ENCODE data around the gene MPP3. TPM values are rescaled to one million over a fixed set of nuclear protein-coding genes. Genes with fewer than 3 reads are reported as not detected.

The MPP3 gene
- total and polyA plus RNA-seq, 2 of the 4 experiments (the other 2 are of a cell fraction) = 5.7 to 11.9 TPM

Other genes starting within 250 kb of the MPP3 start
- gene MEOX1, start 171.2 kb downstream of the MPP3 start, total RNA-seq (2012; rRNA removed) = 0.72 and 0.83 TPM in 2 replicates
- gene MEOX1, start 171.2 kb downstream of the MPP3 start, polyA plus RNA-seq (2012; rRNA removed) = 0.48 and 0.52 TPM in 2 replicates
- gene SOST, start 74.4 kb downstream of the MPP3 start, total RNA-seq (2012; rRNA removed) = not detected in 2 replicates
- gene SOST, start 74.4 kb downstream of the MPP3 start, polyA plus RNA-seq (2012; rRNA removed) = not detected in 2 replicates
- gene DUSP3, start 54.2 kb downstream of the MPP3 start, total RNA-seq (2012; rRNA removed) = 40.9 and 42.5 TPM in 2 replicates
- gene DUSP3, start 54.2 kb downstream of the MPP3 start, polyA plus RNA-seq (2012; rRNA removed) = 33.3 and 33.5 TPM in 2 replicates
- gene CFAP97D1, start 52.7 kb downstream of the MPP3 start, total RNA-seq (2012; rRNA removed) = under 0.01 TPM in 1 of 2 replicates, not detected in the other
- 0.03 TPM in 1 of 2 replicates, not detected in the other for gene CFAP97D1, start 52.7 kb downstream of the MPP3 start, polyA plus RNA-seq (2012; rRNA removed)
- gene CD300LG, start 14.0 kb upstream of the MPP3 start, total RNA-seq (2012; rRNA removed) = not detected in 2 replicates
- not detected in 2 replicates for gene CD300LG, start 14.0 kb upstream of the MPP3 start, polyA plus RNA-seq (2012; rRNA removed)
- 1.9 and 3.2 TPM in 2 replicates for gene MPP2, start 74.4 kb upstream of the MPP3 start, total RNA-seq (2012; rRNA removed)
- gene MPP2, start 74.4 kb upstream of the MPP3 start, polyA plus RNA-seq (2012; rRNA removed) = 3.8 TPM in 2 replicates
- not detected in 2 replicates for gene PPY, start 109.3 kb upstream of the MPP3 start, total RNA-seq (2012; rRNA removed)
- not detected in 2 replicates for gene PPY, start 109.3 kb upstream of the MPP3 start, polyA plus RNA-seq (2012; rRNA removed)
- not detected in 2 replicates for gene PYY, start 120.8 kb upstream of the MPP3 start, total RNA-seq (2012; rRNA removed)
- gene PYY, start 120.8 kb upstream of the MPP3 start, polyA plus RNA-seq (2012; rRNA removed) = not detected in 2 replicates
- 0.28 and 0.54 TPM in 2 replicates for gene NAGS, start 171.5 kb upstream of the MPP3 start, total RNA-seq (2012; rRNA removed)
- gene NAGS, start 171.5 kb upstream of the MPP3 start, polyA plus RNA-seq (2012; rRNA removed) = 0.92 and 0.99 TPM in 2 replicates
- gene TMEM101, start 181.8 kb upstream of the MPP3 start, total RNA-seq (2012; rRNA removed) = 36.6 and 42.5 TPM in 2 replicates
- 30.7 and 34.4 TPM in 2 replicates for gene TMEM101, start 181.8 kb upstream of the MPP3 start, polyA plus RNA-seq (2012; rRNA removed)
- 41.0 and 50.3 TPM in 2 replicates for gene LSM12, start 233.5 kb upstream of the MPP3 start, total RNA-seq (2012; rRNA removed)
- 37.6 and 38.0 TPM in 2 replicates for gene LSM12, start 233.5 kb upstream of the MPP3 start, polyA plus RNA-seq (2012; rRNA removed)
- gene G6PC3, start 237.6 kb upstream of the MPP3 start, total RNA-seq (2012; rRNA removed) = 19.4 and 20.4 TPM in 2 replicates
- gene G6PC3, start 237.6 kb upstream of the MPP3 start, polyA plus RNA-seq (2012; rRNA removed) = 107 and 127 TPM in 2 replicates